Smooth muscle cell of the brain vasculature (primary cell): Measurements from ENCODE around the gene ESAM.
A peak's percentile ranks its signal among the peaks of the same experiment; 100 is the strongest.
"Not testable (repeated sequence)": the region's sequence is repeated elsewhere in the genome, so short reads cannot be mapped to it uniquely, and the experiment has no call there.

Source experiments
- DNase-seq: peaks from one replicate; pipeline ENCODE4 v3.0.0-alpha.2; 2012; ENCODE audit warnings: low read depth, low spot score

The ESAM gene

DNA sequence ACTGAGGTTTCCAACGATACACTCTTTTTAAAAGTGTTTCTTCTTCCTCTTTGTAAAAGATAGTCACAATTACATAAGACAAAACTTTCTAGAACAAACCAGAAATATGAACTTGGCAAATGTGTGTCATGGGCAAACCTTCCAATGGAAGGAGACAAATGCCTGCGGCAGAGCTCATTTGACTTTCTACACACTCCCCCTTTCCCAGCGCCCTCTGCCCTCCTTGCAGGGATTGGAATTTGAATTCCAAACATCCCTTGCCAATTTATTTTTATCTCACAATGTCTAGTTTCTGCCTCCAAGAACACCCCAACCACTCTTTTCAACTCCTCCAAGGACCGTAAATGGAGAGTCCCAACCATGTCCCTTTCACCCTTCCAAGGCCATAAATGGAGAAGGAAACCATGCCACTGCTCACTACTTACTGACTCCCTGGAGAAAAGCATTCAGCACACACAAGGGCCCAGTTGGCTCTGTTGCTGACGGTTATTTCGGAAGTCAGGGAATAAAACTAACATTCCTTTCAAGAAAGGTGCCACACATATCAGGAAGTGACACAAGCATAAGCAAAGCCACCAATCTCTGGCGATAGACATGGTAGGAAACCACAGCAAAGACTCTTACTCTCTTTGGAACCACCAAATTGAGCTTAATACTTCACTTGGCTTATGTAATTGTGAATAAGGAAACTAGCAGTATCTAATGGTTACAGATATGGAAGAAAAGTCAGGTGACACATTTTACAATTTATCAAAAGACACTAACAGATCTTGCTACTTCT lies 15.0 kb upstream of the ESAM start:
- DNase-seq: no peak

DNA sequence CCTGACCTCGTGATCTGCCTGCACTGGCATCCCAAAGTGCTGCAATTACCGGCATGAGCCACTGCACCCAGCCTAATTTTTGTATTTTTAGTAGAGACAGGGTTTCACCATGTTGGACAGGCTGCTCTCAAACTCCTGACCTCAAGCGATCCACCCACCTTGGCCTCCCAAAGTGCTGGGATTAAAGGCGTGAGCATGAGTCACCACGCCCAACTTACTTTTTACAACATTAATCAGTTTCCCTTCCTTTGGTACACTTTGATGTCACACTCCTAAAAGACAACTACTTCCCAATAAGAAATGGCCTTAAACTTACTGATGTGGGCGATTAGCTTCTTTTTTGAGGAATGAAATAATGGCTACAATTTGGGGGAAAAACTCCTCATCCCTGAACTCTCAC lies 8.9 kb upstream of the ESAM start:
- DNase-seq: not testable (repeated sequence)

DNA sequence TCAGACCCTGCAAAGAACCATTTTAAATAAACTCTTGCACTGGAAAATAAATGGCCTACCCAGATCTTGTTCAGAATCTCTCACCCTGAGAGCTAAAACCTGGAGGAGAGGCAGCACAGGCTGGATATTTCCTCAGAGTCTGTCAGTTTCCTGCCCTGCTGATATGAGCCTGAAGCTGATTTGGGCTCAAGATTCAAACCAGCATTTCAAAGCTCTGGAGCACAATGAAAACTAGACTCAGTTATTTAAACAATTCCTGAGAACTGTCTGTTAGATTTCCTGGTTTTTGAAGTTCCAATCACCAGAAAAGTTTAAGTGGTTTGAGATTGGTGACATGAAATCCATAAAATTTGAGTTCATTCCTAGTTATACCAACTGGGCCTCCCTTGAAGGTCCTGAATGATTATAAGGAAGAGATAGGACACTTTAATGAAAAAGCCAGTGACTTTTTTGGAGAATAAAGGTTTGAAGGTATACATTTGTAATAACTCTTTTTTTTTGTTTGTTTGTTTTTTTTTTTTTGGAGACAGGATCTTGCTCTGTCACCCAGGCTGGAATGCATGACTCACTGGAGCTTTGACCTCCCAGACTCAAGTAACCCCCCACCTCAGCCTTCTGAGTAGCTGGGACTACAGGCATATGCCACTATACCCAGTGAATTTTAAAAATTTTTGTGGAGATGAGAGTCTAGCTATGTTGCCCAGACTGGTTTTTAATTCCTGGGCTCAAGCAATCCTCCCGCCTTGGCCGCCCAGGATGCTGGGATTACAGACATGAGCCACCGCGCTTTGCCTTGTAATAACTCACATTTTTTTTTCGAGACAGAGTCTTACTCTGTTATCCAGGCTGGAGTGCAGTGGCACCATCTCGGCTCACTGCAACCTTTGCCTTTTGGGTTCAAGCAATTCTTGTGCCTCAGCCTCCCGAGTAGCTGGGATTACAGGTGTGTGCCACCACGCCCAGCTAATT lies 8.0 kb upstream of the ESAM start:
- no peak for DNase-seq

DNA sequence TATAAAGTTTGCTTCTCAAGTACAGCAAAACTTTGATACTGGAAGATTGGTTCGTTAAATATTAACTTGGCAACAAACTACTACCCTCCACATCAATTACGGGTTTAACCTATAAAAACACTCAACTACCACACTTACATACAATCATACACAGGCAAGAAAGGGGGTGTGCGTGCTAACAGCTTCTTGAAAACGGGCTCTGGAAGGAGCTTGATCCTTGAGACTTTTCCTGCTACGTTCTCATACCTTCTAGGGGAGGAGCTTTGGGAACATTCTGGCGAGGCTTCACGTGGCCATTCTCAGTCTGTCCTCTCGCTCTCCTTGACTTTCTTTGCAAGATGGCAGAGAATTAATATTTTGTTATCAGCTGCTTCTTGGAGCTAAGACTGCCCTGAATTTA lies 6.8 kb upstream of the ESAM start:
- DNase-seq: no peak

DNA sequence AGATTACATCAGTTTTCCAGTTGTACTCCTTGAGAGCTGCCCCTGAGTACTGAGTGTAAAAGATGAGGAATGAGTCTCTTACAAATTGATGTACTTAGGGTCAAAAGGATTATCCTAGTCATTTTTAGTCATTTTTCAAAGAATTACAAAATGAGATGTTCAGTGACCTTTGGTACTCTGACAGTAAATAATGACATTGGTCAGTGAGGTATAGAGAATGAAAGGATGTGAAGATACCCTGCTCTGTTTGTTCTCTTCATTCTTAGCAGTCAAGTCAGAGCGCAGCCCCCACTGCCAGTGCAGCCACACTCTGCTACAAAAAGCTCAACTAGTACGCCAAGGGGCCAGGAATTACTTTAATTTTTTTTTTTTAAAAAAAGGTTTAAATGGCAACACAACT lies 4.1 kb upstream of the ESAM start:
- DNase-seq: no peak

DNA sequence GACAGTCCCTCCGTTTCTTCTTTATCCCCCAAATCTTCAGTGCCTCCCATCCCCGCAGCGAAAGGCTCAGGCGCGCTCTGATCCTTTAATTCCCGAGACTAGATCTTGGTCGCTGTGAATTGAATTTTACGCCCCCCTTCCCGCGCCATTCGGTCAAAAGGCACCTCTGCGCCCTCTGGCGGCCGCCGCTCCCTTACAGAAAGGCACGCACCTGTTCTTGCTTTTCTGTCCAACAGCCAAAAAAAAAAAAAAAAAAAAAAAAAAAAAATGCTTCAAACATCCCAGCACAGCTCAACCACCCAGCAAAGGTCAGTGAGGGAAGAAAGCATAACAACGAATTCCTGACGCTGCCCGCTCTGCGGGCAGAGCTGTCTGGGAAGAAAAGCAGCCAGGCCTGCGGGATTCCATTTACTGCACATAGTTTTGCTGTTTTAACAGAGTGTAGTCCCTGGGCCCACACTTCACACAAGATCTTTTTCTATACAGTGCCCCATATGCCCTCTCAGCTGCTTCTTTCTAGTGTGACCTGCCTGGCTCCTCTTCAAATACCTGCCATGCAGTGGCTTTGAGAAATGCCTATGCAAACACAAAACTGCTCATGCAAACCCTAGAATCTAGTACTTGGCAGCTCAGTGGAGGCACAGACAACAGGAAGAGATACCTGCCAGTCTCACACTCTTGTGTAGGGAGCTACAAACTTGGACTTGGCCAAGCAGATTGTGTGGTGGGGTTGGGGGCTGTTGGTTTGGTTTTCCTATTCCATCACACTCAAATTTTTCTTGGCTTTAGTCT lies 1.3 kb upstream of the ESAM start:
- DNase-seq: peak; percentile 31

DNA sequence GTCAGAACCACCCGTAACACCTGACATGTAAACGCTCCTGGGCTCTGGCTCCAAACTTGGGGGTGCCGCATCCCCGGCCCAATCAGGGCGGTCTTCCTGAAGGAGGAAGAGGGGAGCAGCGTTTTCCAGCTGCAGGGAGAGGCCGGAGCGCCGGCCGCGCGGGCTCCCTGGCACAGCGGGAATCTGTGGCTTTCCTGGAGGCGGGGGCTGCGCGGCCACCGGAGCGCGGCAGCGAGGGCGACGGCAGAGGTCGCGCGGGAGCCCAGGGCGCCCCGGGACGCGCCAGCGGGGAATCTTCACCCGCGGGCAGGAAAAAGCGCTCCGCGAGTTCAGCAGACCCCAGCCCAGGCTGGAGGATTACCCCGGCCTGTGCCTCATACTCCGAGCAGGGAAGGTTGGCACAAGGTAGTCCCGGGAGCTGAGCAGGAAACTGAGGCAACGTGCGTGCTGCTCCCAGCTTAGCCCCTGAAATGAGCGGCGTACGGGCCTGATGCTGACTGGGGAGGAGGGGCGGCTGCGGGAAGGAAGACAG lies 600 bp upstream of the ESAM start:
- DNase-seq: no peak

DNA sequence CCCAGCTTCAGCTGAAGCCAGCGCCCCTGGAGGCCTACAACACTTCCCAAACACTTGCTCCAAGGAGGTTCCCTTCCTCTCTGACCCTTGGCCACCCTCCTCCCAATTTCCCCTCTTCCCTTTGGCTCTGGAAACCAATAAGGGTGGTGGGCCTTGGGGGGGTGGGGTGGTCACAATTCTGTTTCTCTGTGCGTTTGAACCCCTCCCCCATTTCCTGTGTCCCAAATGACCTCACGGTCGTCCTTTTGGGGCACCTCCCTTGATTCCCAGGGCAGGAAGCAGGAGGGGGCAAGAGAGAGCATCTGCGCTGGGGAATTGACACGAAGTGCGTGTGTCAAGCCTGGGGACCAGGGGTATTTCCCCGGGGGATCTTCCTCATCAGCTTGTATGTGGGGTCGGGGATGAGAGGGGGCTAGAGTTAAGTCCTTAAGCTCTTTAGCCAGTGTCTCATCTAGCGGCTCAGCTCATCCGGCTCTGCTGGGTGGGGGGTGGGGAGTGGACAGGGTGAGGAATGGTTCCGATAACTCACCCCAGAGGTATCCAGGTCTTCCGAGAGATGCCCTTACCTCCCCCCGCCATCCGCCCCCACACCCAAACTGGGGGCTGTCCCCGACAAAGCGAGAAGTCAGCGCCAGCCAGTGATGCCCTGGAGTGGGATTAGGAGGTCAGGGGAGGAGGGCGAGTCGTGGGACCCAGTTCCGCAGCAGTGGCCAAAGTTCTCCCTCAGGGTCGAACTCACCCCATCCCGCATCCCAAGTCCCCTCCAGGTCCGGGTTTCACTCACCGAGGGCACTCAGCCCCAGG lies 587 bp downstream of the ESAM start:
- DNase-seq: no peak

DNA sequence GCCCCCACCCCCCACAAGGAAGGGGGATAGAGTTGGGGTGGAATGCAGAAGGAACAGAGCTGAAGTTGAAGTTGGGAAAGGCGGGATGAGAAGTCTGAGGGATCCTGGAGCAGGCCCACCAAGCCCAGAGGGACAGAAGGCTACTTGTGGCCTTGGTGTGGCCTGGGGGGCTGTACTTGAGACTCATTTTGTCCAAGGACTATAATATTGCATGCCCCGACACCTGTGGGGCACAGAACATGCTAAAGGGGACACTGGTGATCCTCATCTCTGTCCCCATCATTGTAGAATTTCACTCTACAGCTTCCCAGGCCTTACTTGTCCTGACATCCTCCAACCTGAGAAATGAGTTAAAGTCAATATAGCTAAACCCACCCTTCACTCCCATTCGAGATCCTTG lies 1.3 kb downstream of the ESAM start:
- DNase-seq: no peak

DNA sequence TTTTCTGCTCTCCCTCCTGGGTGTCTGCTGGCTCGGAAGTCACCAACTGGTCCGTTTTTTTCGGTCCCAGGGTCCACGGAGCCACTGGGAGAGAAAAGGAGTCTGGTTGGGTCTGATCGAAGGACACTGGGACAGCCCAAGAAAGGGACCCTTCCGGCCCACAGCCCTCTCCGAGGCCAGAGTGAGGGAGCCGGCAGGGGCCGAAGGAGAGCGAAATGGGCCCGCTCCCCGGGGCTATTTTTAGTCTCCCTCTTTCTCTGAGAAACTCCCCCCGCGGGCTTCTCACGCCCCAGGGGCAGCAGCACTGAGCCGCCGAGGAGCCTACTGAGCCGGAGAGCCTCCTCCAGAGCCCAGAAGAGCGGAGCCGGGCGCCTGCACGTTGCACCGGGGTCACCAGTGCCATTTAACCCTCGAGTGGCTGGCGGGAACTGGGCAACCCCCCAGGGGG lies 1.9 kb downstream of the ESAM start:
- no peak for DNase-seq

DNA sequence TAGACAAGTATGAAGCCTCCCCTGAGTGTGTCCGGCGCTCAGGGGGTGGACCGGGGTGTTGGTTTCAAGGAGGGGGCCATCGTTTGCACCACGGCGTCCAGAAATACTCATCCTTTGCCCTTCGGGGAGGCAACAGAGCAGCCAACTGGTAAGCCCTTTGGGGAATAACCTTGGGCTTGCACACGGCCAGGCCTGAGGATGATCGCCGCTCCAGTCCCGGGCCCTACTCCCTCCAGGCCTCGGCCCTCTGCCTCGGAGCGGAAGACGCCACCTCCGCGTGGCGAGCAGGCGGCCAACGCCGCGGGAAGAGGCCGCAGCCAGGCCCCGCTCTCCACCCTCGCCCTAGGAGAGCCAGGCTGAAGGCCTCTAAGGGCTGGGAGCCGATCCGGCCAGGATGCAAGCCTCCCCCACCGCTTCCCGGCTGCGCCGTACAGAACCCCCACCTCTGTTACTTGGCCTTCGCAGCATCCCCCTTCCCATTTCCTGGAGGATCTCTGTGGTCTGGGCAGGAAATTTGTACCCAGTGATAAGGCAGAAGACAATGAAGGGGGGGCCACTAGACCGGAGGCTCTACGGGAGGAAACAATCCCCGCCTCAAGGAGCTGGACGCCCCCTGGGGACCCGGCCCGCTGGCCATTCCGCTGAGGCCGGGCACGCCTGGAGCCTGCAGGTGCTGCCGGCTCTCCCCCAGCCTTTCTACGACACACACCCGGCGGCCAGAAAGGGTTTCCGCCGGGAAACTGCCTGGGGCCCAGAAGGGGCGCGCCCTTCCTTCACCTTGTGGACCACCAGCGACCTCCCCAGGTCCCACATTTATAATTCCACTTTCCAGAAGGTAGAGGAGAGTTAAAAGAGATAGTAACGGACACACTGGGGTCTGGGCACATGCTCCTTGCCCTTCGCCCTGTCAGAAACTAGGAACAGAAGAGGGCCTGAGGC lies 2.6 kb downstream of the ESAM start:
- DNase-seq: no peak

DNA sequence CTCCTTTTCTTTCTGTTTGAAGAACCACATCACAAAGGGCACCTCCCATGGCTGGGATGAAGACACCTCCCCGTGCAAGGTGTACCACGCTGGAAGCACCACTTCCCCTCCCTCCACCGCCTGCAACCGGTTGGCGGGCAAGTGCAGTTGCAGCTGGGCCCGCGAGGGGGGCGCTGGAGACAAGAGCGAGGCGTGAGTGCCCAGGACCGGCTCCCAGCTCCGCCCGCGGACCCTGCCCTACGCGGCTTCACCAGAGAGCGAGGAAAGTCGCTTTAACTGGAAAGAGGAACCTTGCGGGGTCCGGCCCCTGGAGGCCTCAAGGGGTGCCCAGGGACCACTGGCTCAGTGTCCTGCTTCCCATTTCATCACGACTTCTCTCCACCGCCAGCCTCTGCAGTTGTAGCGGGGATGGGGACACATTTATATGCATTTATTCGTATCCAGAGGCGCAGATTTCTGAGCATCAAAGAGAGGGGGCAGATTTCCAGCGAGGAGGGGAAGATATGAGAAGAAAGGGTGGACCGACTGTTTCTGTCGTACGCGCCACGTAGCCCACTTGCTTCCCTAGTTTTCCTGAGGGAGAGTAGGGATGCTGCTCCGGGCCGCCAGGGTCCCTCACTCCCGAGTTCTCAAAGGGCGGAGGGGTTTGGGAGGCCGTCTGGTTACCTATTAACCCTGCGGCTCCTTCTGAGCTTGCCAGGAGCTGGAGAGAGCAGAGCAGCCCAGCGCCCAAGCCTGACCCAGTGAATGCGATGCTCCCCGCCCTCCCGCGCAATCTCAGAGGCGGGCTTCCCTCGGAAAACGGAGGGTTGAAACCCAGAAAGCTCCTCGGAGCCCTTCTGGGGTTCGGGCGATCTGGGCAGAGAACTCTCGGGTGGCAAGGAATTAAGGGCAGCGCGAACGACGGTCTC lies 3.5 kb downstream of the ESAM start:
- no peak for DNase-seq

DNA sequence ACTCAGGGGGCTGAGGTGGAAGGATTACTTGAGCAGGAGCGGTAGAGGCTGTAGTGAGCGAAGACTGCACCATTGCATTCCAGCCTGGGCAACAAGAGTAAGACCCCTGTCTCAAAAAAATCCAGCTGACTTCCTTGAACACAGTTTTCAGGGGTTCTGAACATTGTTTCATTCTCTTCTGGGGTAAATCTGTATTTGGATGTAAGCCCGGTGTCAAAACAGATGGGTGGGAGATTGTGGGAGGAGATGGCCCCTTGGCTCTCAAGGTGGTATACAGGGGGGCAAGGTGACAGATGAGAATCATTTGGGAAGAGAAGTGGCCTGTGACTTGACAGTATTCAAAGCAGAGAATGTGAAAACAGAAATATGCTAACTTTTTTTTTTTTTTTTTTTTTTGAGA lies 4.8 kb downstream of the ESAM start:
- no peak for DNase-seq

DNA sequence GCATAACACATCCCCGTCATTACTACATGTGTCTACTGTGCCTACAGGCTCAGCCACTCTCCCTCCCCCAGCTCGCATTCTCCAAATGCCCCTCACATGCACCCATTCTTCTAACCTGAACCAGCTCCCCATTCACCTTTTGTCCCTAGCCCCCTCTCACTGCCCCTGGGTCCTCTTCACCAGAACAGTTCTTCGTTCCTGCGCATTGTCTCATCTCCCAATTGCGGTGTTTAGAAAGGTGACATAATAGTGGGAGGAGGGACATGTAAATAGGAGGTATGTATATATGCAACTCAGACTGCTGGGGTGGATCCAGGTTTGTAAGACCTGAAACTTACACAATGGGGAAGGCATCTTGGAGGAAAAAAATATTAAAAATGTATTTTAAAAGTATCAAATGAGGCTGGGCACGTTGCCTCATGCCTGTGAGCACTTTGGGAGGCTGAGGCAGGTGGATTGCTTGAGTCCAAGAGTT lies 5.3 kb downstream of the ESAM start:
- DNase-seq: no peak

DNA sequence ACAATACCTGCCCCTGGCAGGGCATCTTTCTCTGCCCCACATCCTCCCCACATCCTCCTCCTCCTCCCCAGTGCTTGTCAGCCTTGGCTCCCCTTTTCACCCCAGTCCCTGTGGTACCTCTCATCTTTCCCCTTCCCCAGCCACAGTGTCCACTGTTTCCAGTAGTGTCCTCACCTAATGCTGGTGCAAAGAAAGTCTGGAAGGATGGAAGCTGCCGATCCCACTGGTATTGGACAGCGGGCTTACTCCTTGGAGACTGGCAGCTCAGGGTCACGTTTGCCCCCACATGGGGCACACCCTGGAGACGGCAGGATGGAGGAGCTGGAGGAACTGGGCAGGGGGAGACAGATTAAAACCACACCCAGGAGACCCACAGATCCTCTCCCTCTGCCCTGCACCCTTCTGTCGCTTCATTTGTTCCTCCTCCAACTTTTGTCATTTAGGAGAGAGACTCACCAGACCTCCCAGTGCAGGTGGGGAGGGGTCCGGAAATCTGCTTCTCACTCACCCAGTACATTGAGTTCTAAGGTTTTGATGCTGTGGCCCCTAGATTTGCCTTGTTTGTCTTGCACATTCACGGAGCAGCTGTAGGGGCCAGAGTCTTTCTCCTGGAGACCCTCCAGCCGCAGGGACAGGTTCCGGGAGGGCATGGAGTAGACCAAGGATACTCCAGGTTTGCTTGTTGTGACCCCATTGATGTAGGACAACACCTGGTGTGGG lies 5.9 kb downstream of the ESAM start:
- no peak for DNase-seq

DNA sequence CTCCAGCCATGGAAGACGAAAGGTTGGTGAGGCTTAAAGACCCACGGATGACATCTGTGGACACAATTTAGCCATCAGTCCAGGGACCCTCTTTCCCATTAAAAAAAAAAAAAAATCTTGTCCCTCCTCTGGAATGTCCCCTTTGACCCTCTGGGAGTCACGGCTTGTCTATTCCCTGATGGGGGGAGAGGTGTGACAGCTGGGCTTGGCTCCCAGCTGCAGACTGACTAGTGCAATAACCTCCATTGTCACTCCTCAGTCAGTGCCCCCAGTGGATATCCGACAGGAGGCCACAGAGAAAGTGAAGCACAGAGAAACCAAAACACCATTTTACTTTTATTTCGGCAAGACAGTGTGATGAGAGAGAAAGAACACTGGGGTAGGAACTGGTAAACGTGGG lies 7.4 kb downstream of the ESAM start:
- DNase-seq: no peak

DNA sequence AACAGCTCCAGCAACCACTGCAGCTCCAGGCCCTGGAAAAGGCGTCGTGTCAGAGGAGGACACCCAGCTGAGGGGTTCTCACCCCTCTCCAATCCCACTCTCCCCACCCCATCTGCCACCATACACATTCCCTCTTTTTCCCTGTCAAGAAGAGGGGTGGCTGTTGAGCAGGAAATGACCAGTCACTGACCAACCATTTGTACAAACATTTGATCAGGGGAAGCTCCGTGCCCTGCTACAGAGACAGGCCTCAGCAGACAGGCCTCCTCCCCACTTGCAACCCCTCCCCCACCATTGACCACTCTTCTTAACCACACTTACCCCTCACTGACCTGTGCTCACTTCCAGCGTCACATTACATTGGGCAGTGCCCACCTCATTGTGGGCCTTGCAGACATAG lies 7.8 kb downstream of the ESAM start:
- no peak for DNase-seq

DNA sequence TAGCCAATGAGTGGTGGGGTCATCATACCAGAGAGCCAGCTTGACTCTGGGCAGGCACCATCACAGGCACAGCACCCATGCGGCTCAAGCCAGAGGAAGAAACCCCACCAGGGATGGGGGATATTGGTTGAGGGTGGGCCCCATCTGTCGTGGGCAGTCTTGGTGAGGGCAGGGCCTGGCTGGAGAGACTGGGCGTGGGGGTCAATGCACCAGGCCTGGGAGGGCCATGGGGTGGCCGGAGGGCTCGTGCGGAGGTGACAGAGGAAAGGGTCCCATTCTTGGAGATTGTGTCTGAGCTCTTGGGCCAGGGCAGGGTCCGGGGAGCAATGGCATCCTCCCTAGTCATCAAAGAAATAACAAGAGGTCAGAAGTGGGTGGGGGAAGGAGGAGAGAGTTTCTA lies 8.5 kb downstream of the ESAM start:
- DNase-seq: no peak
